Dendritic cell treated with granulocyte-macrophage colony-stimulating factor and Interleukin-4, amounts not matched to agents 40 ng/mL and 50 ng/mL, for 4 days (primary cell): ENCODE measurements around the gene FAM163B.

Experiments
- H3K27ac Mint-ChIP-seq: one replicate; pipeline ENCODE4 v1.8.0; 2022; ENCODE audit warnings: mild to moderate bottlenecking, mixed read lengths
- H3K27me3 Mint-ChIP-seq: one replicate; pipeline ENCODE4 v1.8.0; 2022; ENCODE audit warnings: mild to moderate bottlenecking, mixed read lengths
- H3K36me3 Mint-ChIP-seq: one replicate; pipeline ENCODE4 v1.8.0; 2022; ENCODE audit warnings: low read depth, mixed read lengths
- H3K4me1 Mint-ChIP-seq: one replicate; pipeline ENCODE4 v1.8.0; 2022; ENCODE audit warnings: low read depth, mixed read lengths
- H3K4me3 Mint-ChIP-seq: one replicate; pipeline ENCODE4 v1.8.0; 2022; ENCODE audit warnings: mild to moderate bottlenecking, moderate library complexity, mixed read lengths
- H3K9me3 Mint-ChIP-seq: one replicate; pipeline ENCODE4 v1.8.0; 2022; ENCODE audit warnings: mixed read lengths
- intact Hi-C: fragments of 100-400 bp; cut with micrococcal nuclease; formaldehyde crosslinking; loops from one replicate; pipeline ENCODE4 v1.15.0; 2022

FAM163B gene

GRCh38 chr9:133643362-133643755 is 34.2 kb upstream of the FAM163B start:
- intact Hi-C loops, result no loop called here
- peaks cover 1% of the 10 kb centered on the region for H3K27me3 Mint-ChIP-seq
- no peaks in the 10 kb centered on the region for H3K36me3 Mint-ChIP-seq
- H3K4me3 Mint-ChIP-seq, result no peak overlapping the region
- H3K9me3 Mint-ChIP-seq, result no peaks in the 10 kb centered on the region
- no peak overlapping the region for H3K27ac Mint-ChIP-seq
- no peaks in the 10 kb centered on the region for H3K4me1 Mint-ChIP-seq

GRCh38 chr9:133642708-133643361 is 33.6 kb upstream of the FAM163B start:
- no peaks in the 10 kb centered on the region for H3K4me1 Mint-ChIP-seq
- H3K27me3 Mint-ChIP-seq, result no peaks in the 10 kb centered on the region
- no peak overlapping the region for H3K4me3 Mint-ChIP-seq
- H3K36me3 Mint-ChIP-seq, result no peaks in the 10 kb centered on the region
- no peak overlapping the region for H3K27ac Mint-ChIP-seq
- H3K9me3 Mint-ChIP-seq, result no peaks in the 10 kb centered on the region
- intact Hi-C loops, result no loop called here

- H3K4me1 Mint-ChIP-seq, result no peaks in the 10 kb centered on the region
- intact Hi-C loops, result no loop called here
- no peak overlapping the region for H3K4me3 Mint-ChIP-seq
- no peaks in the 10 kb centered on the region for H3K27me3 Mint-ChIP-seq
- no peaks in the 10 kb centered on the region for H3K36me3 Mint-ChIP-seq
- no peak overlapping the region for H3K27ac Mint-ChIP-seq
- H3K9me3 Mint-ChIP-seq, result no peaks in the 10 kb centered on the region
These were observed 32.8 kb upstream of the FAM163B start for GRCh38 chr9:133641861-133642595.

GRCh38 chr9:133641396-133641655 is 32.1 kb upstream of the FAM163B start:
- H3K4me3 Mint-ChIP-seq, result no peak overlapping the region
- H3K27ac Mint-ChIP-seq, result no peak overlapping the region
- no peaks in the 10 kb centered on the region for H3K4me1 Mint-ChIP-seq
- no peaks in the 10 kb centered on the region for H3K36me3 Mint-ChIP-seq
- H3K9me3 Mint-ChIP-seq, result no peaks in the 10 kb centered on the region
- no peaks in the 10 kb centered on the region for H3K27me3 Mint-ChIP-seq
- intact Hi-C loops, result no loop called here

- Mint-ChIP-seq H3K4me3 (no peak overlapping the region), H3K36me3 (no peaks in the 10 kb centered on the region), H3K27ac (no peak overlapping the region), H3K9me3 (no peaks in the 10 kb centered on the region), H3K27me3 (no peaks in the 10 kb centered on the region), H3K4me1 (no peaks in the 10 kb centered on the region)
- intact Hi-C loops, result no loop called here
These were observed 31.6 kb upstream of the FAM163B start for GRCh38 chr9:133640580-133641395.

GRCh38 chr9:133640160-133640559 is 31.0 kb upstream of the FAM163B start:
- no peaks in the 10 kb centered on the region for H3K9me3 Mint-ChIP-seq
- H3K4me1 Mint-ChIP-seq, result no peaks in the 10 kb centered on the region
- intact Hi-C loops, result no loop called here
- H3K27me3 Mint-ChIP-seq, result peaks cover 2% of the 10 kb centered on the region
- no peak overlapping the region for H3K27ac Mint-ChIP-seq
- H3K4me3 Mint-ChIP-seq, result no peak overlapping the region
- no peaks in the 10 kb centered on the region for H3K36me3 Mint-ChIP-seq

- H3K4me3 Mint-ChIP-seq, result no peak overlapping the region
- no peaks in the 10 kb centered on the region for H3K4me1 Mint-ChIP-seq
- no peaks in the 10 kb centered on the region for H3K36me3 Mint-ChIP-seq
- H3K27me3 Mint-ChIP-seq, result peaks cover 3% of the 10 kb centered on the region
- intact Hi-C loops, result no loop called here
- no peaks in the 10 kb centered on the region for H3K9me3 Mint-ChIP-seq
- no peak overlapping the region for H3K27ac Mint-ChIP-seq
These were observed 30.4 kb upstream of the FAM163B start for GRCh38 chr9:133639613-133640012.

GRCh38 chr9:133638711-133639110 is 29.5 kb upstream of the FAM163B start:
- no peaks in the 10 kb centered on the region for H3K4me1 Mint-ChIP-seq
- no peak overlapping the region for H3K4me3 Mint-ChIP-seq
- intact Hi-C loops, result no loop called here
- no peaks in the 10 kb centered on the region for H3K36me3 Mint-ChIP-seq
- H3K27me3 Mint-ChIP-seq, result peaks cover 7% of the 10 kb centered on the region
- H3K9me3 Mint-ChIP-seq, result no peaks in the 10 kb centered on the region
- no peak overlapping the region for H3K27ac Mint-ChIP-seq

GRCh38 chr9:133638076-133638475 is 28.9 kb upstream of the FAM163B start:
- no peaks in the 10 kb centered on the region for H3K4me1 Mint-ChIP-seq
- H3K27ac Mint-ChIP-seq, result no peak overlapping the region

GRCh38 chr9:133637451-133638055 is 28.4 kb upstream of the FAM163B start:
- Mint-ChIP-seq H3K27me3 (peaks cover 13% of the 10 kb centered on the region), H3K4me3 (no peak overlapping the region), H3K9me3 (no peaks in the 10 kb centered on the region), H3K4me1 (no peaks in the 10 kb centered on the region), H3K27ac (no peak overlapping the region), H3K36me3 (no peaks in the 10 kb centered on the region)
- intact Hi-C loops, result no loop called here

More at GRCh38 chr9:133638076-133638475, 28.9 kb upstream of the FAM163B start:
- Mint-ChIP-seq H3K36me3 (no peaks in the 10 kb centered on the region), H3K27me3 (peaks cover 9% of the 10 kb centered on the region), H3K9me3 (no peaks in the 10 kb centered on the region), H3K4me3 (no peak overlapping the region)
- intact Hi-C loops, result no loop called here

GRCh38 chr9:133636902-133637301 is 27.7 kb upstream of the FAM163B start:
- Mint-ChIP-seq H3K9me3 (no peaks in the 10 kb centered on the region), H3K27me3 (peaks cover 13% of the 10 kb centered on the region), H3K4me1 (no peaks in the 10 kb centered on the region), H3K27ac (no peak overlapping the region), H3K4me3 (no peak overlapping the region), H3K36me3 (no peaks in the 10 kb centered on the region)
- intact Hi-C loops, result no loop called here

GRCh38 chr9:133635533-133636531 is 26.6 kb upstream of the FAM163B start, which contains the start of gene DBH:
TSS of gene DBH (plus strand) at chr9:133636363. CDS start at chr9:133636372, 9 bp downstream.
- Mint-ChIP-seq H3K9me3 (no peaks in the 10 kb centered on the region), H3K4me1 (no peaks in the 10 kb centered on the region), H3K27me3 (peaks cover 13% of the 10 kb centered on the region), H3K36me3 (no peaks in the 10 kb centered on the region), H3K4me3 (no peak within 1 kb of the TSS), H3K27ac (no peak within 1 kb of the TSS)
- intact Hi-C loops, result no loop called here

- H3K36me3 Mint-ChIP-seq, result no peaks in the 10 kb centered on the region
- intact Hi-C loops, result no loop called here
- H3K27me3 Mint-ChIP-seq, result peaks cover 13% of the 10 kb centered on the region
- H3K27ac Mint-ChIP-seq, result no peak overlapping the region
- H3K4me3 Mint-ChIP-seq, result no peak overlapping the region
- no peaks in the 10 kb centered on the region for H3K9me3 Mint-ChIP-seq
- H3K4me1 Mint-ChIP-seq, result no peaks in the 10 kb centered on the region
These were observed 25.9 kb upstream of the FAM163B start for GRCh38 chr9:133635098-133635497.
